Measurements from ENCODE around the gene SETD3. TPM values are rescaled to one million over a fixed set of nuclear protein-coding genes. Genes with fewer than 3 reads are reported as not detected.

The SETD3 gene
- total RNA-seq, 1 donor from 2014 or later = 44.3 TPM

DNA sequence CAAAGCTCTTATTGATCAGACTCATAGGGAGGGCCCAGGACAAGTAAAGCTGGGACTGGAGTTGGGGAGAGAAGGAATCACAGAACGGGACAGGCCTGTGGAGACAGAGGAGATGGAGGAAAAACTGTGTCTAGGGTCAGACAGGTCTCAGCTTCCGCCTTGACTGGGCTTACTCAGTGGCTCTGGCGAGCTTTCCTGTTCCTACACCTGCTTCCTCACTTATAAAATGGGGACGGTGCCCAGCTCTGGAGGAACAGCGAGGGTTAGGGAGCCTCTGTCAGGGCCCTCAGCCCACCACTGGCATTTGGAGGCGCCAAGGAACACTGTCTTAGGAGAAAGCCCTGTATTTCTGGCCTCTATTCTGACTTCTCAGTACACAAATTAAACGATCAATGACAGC, 34.7 kb downstream of the SETD3 start:
- no peak overlapping the region for H3K4me3 ChIP-seq (ENCODE audit: low read depth, low read length)
- TF ChIP-seq, protein P1, sequence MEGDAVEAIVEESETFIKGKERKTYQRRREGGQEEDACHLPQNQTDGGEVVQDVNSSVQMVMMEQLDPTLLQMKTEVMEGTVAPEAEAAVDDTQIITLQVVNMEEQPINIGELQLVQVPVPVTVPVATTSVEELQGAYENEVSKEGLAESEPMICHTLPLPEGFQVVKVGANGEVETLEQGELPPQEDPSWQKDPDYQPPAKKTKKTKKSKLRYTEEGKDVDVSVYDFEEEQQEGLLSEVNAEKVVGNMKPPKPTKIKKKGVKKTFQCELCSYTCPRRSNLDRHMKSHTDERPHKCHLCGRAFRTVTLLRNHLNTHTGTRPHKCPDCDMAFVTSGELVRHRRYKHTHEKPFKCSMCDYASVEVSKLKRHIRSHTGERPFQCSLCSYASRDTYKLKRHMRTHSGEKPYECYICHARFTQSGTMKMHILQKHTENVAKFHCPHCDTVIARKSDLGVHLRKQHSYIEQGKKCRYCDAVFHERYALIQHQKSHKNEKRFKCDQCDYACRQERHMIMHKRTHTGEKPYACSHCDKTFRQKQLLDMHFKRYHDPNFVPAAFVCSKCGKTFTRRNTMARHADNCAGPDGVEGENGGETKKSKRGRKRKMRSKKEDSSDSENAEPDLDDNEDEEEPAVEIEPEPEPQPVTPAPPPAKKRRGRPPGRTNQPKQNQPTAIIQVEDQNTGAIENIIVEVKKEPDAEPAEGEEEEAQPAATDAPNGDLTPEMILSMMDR (conservative IDR thresholded peaks at IDR 0.05; ENCODE audit: low read depth, low read length) = no peak
- DNase-seq (ENCODE audit: low read depth) = no peak

DNA sequence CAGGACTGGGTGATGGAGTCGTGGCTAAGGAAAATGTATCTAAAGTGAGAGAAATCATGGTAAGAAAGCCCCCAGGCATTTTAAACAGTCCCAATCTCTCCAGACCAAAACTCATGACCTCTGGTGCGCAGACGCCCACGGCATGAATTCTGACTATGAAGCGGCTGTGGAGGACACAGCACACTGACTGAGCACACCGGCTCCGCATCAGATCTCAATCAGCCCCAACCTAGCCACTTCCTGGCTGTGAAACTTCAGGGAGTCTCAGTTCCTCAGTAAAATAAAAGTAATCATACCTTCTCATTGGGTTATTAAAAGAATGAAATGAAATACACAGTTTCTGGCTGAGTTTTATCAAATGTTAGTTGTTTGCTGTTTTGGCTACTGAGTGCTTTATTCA, 38.7 kb downstream of the SETD3 start:
- TF ChIP-seq, protein P1 (conservative IDR thresholded peaks at IDR 0.05; ENCODE audit: low read depth, low read length) = no peak
- no peak overlapping the region for H3K4me3 ChIP-seq (ENCODE audit: low read depth, low read length)
- DNase-seq (ENCODE audit: low read depth) = no peak

DNA sequence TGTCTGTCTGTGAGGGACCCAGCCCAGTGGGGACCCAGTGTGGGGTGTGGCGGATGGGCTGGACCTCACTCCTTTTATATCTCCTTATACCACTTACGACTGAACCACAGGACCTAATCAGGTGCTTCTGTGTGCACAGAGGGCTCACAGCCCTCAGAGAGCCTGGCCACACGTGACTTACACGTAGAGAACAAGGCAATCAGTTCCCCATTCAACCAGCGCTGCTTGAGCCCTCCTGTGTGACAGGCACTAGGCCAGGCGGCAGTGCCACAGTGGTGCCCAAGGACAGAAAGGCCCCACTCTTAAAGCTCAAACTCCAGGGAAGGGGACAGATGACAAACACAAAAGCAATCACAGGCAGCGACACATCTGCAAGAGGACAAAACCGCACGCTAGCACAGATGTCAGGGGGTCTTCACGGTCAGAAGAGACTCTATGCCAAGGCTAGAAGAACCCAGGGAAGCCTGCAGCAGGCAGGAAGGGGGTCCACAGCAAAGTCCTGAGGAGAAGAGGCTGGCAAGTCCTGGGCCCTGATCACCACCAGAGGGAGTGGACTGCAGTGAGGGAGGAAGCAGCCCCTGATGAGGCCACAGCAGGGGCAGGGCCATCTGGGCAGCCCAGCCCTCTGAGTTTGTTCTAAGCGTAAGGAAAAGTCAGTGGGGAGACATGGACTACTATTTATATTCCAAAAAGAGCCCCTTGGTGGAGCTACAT, 39.3 kb downstream of the SETD3 start:
- DNase-seq (ENCODE audit: low read depth) = no peak
- TF ChIP-seq, protein P1 (conservative IDR thresholded peaks at IDR 0.05; ENCODE audit: low read depth, low read length) = peak; percentile 42
- H3K4me3 ChIP-seq (ENCODE audit: low read depth, low read length) = no peak overlapping the region

DNA sequence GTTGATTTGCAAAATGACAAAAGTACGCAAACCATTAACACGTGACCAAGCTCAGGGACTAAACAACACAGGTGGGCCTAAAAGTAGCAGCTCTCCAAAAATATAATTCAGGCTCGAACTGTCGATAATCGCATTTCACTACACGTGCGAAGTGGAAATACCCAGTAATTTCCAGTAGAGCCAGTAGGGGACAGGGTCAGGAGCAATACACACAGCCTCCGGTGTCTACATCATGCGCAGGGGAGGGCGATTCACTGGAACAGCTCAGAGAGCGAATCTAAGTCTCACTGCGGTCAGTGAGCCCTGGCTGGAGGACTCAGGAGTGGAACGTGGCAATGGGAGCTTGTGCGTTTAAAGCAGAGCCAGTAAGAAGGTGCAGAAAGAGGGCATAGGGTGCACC, 40.4 kb downstream of the SETD3 start:
- TF ChIP-seq, protein P1 (conservative IDR thresholded peaks at IDR 0.05; ENCODE audit: low read depth, low read length) = peak; percentile 16
- DNase-seq (ENCODE audit: low read depth) = no peak
- H3K4me3 ChIP-seq (ENCODE audit: low read depth, low read length) = no peak overlapping the region

DNA sequence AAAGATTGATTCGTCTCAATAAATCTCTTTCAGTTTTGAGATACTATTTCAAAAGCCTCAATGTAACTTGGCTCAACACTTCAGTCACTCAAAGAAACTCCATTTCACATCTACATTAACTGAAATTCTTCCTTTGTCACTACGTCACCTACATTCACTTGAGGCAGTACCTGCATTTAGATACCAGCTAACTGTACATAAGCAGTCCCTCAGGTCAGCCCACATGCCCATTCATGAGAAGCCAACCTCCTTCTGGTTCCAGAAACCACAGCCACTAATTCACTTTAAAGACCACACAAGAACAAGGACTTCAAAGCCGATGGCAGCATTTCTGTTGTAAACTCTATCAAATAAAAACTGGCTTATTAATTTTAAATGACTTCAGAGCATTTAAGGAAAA, 43.0 kb downstream of the SETD3 start:
- DNase-seq (ENCODE audit: low read depth) = no peak
- TF ChIP-seq, protein P1 (conservative IDR thresholded peaks at IDR 0.05; ENCODE audit: low read depth, low read length) = no peak
- H3K4me3 ChIP-seq (ENCODE audit: low read depth, low read length) = no peak overlapping the region

DNA sequence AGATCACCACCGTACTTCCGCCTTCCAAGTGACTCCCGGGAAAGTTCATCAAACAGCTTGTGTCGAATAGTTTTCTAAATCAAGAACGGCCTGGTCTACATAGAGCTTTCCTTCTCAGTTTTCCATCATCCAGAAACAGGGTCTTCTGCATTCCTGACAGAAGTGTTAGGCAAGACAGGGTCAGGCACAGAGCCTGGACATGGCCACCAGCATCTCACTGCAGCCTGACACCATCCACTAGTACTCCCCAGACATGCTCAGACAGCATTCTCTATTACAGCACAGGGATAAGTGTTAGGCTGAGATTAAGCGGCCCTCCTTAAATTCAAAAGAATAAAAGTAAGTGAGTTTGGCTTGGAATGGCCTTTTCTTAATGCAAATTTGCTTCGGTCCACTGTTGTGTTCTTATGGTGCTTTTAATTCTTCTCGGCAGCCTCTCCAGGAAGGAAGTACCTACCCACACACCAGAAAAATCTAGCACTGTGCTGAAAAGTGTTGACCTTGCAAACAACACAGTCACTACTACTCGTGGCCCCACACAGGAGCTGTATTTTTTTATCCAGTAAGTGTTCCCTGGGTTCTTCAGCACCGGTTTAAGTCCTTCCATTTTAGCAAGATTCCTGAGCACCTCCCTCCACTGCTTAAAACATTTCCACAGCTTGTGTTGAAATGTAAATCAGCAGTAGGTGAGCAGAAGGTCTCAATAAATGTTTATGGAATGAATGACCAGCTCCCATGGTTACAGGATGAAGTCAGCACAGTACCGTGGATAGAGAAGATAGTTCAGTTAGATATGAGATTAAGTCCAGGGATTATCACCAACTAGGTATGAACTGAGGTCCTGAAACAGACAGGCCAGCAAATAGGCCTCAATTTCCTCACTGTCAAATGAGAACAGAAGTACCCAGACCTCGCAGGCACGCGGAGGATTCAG, 44.1 kb downstream of the SETD3 start:
- no peak for DNase-seq (ENCODE audit: low read depth)
- H3K4me3 ChIP-seq (ENCODE audit: low read depth, low read length) = no peak overlapping the region
- TF ChIP-seq, protein P1 (conservative IDR thresholded peaks at IDR 0.05; ENCODE audit: low read depth, low read length) = no peak

Measured in epithelial cell of proximal tubule (primary cell).